GM12892 (cell line): Measurements from ENCODE around the gene ITPKB.

Source experiments
- POLR2A ChIP-seq: IDR thresholded peaks from 2 replicates; pipeline ENCODE4 v1.6.1; 2011; ENCODE audit warnings: low read depth, low read length, control low read depth
- TAF1 ChIP-seq: IDR thresholded peaks from 2 replicates; pipeline ENCODE4 v1.6.1; 2011; ENCODE audit warnings: low read depth, mild to moderate bottlenecking, control low read depth, low read length, borderline replicate concordance

- no peak for TF ChIP-seq POLR2A
- no peak for TF ChIP-seq TAF1
These were observed 25.5 kb upstream of the ITPKB start for GRCh38 chr1:226764533-226764932.
